CD4-positive, alpha-beta T cell (primary cell): ENCODE results near the gene SNX25. TPM values are rescaled to one million over a fixed set of nuclear protein-coding genes. Genes with fewer than 3 reads are reported as not detected.

Source experiments
- ATAC-seq: fragments of 200-7000 bp; cut with Tn5 transposase; one replicate; pipeline ENCODE4 v1.10.0; 2022; ENCODE audit warnings: mild to moderate bottlenecking; ENCODE audit not compliant: poor library complexity
- CTCF ChIA-PET: fragments of 350-600 bp; sonication (Branson Sonifier 250); formaldehyde crosslinking; loops from one replicate; lab custom pipeline; 2021; ENCODE audit warnings: antibody characterized with exemption, inconsistent platforms; lab: Charles Lee
- POLR2A ChIA-PET: fragments of 350-600 bp; sonication (Branson Sonifier 250); formaldehyde crosslinking; loops from one replicate; lab custom pipeline; 2021; ENCODE audit warnings: antibody characterized with exemption, inconsistent platforms; lab: Charles Lee
- DNase-seq, 14 experiments: peaks; one replicate each; pipeline ENCODE4 v3.0.0-alpha.2; 2013 to 2020; ENCODE audit warnings: mixed read lengths in 2 of 14
- H3K27ac ChIP-seq, 2 donors: one replicate each; pipeline versions ENCODE4 v1.5.1 to v1.7.0; 2013; ENCODE audit warnings: low read length in 2 of 2, low read depth in 1 of 2, mild to moderate bottlenecking in 1 of 2
- H3K27me3 ChIP-seq, 2 experiments: 1 replicate in 1 of 2; 2 replicates in 1 of 2; pipeline versions ENCODE4 v1.6.1 to v1.7.0; 2013; ENCODE audit warnings: low read length in 2 of 2, control low read depth in 1 of 2, mild to moderate bottlenecking in 1 of 2, moderate library complexity in 1 of 2; ENCODE audit not compliant: insufficient read depth in 2 of 2, control insufficient read depth in 1 of 2
- H3K36me3 ChIP-seq: one replicate; pipeline ENCODE4 v1.6.1; 2013; ENCODE audit warnings: low read length, control low read depth; ENCODE audit not compliant: insufficient read depth
- H3K4me1 ChIP-seq: one replicate; pipeline ENCODE4 v1.6.1; 2013; ENCODE audit warnings: low read length, control low read depth; ENCODE audit not compliant: insufficient read depth
- H3K4me3 ChIP-seq: one replicate; pipeline ENCODE4 v1.5.1; 2013; ENCODE audit warnings: mild to moderate bottlenecking, low read length, moderate library complexity
- H3K9me3 ChIP-seq, 2 experiments: 1 replicate in 1 of 2; 2 replicates in 1 of 2; pipeline versions ENCODE4 v1.6.1 to v1.7.0; 2013; ENCODE audit warnings: low read length in 2 of 2, mild to moderate bottlenecking in 2 of 2, control low read depth in 1 of 2, moderate library complexity in 1 of 2; ENCODE audit not compliant: control insufficient read depth in 1 of 2, insufficient read depth in 1 of 2
- H3K27ac Mint-ChIP-seq: one replicate; pipeline ENCODE4 v1.8.0; 2020; ENCODE audit warnings: mixed read lengths
- H3K27me3 Mint-ChIP-seq: one replicate; pipeline ENCODE4 v1.8.0; 2021; ENCODE audit warnings: mixed read lengths
- H3K36me3 Mint-ChIP-seq: one replicate; pipeline ENCODE4 v1.8.0; 2021; ENCODE audit warnings: low read depth, mixed read lengths
- H3K4me1 Mint-ChIP-seq: one replicate; pipeline ENCODE4 v1.8.0; 2021; ENCODE audit warnings: low read depth, mixed read lengths
- H3K4me3 Mint-ChIP-seq: one replicate; pipeline ENCODE4 v1.8.0; 2020; ENCODE audit warnings: mild to moderate bottlenecking, mixed read lengths
- H3K9me3 Mint-ChIP-seq: one replicate; pipeline ENCODE4 v1.8.0; 2020; ENCODE audit warnings: mixed read lengths
- intact Hi-C, 2 experiments: fragments of 100-400 bp; cut with DNase I in 1 of 2; cut with micrococcal nuclease in 1 of 2; formaldehyde crosslinking; loops; one replicate each; pipeline versions ENCODE4 v1.15.1 to v1.9.0; 2023 to 2025; cut with DNase I, micrococcal nuclease
- total RNA-seq, 174 experiments: library from RNA in 2 of 174; stranded (reverse) in 2 of 174; gene quantifications; one replicate each; pipeline ENCODE4 v1.2.3 and lab custom pipeline; 2021 to 2026
- TF ChIP-seq, protein P1 (sequence below): fragments of 200-600 bp; IDR thresholded peaks from one replicate; pipeline ENCODE4 v1.8.0; 2022; ENCODE audit warnings: antibody characterized with exemption, mild to moderate bottlenecking

Gene SNX25
- total RNA-seq, 2 experiments from 2014 or later: 7.9 to 9.1 TPM

DNA sequence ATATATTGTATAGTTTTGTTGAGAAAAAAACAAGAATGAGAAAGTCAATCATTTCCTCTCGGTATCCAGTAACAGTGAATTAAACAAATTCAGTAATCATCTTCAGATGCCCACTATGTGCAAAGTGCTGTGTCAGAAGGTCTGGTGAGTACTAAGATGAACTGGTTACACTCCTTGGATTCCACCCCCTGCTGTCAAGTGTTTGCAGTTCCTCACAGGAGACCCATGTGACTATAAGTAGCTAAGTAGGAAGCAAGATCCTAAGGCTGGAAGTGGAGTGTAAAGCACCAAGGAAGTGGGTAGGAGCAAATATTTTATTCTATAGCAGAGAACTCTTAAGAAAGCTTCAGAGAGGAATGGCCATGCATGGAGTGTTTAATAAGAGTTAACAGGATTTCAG, 73.6 kb downstream of the SNX25 start:
- no peaks in the 10 kb centered on the region for H3K9me3 Mint-ChIP-seq

DNA sequence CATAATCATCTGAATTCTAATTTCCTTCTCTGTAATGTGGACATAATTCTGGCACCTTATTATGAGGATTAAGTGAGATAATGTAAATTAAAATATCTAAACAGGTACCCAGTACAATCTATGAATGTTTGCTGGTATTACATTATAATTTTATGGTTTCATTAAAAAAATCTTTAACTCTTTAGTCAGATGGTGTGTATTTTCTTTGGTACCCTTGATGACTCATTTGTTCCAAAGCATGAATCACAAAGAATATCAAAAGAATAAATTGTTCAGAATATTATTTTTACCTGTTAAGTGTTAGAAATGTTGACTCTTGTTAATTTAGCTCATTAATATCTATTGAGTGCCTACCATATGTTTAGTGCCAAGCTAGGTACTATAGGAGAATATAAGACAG, 74.3 kb downstream of the SNX25 start:
- Mint-ChIP-seq H3K4me1 (no peaks in the 10 kb centered on the region), H3K4me3 (no peak overlapping the region), H3K27me3 (no peaks in the 10 kb centered on the region), H3K36me3 (peaks cover 3% of the 10 kb centered on the region), H3K27ac (no peak overlapping the region), H3K9me3 (no peaks in the 10 kb centered on the region)
- DNase-seq (no peak), ATAC-seq (no peak)
- intact Hi-C loops: no loop called here
- TF ChIP-seq, protein P1, sequence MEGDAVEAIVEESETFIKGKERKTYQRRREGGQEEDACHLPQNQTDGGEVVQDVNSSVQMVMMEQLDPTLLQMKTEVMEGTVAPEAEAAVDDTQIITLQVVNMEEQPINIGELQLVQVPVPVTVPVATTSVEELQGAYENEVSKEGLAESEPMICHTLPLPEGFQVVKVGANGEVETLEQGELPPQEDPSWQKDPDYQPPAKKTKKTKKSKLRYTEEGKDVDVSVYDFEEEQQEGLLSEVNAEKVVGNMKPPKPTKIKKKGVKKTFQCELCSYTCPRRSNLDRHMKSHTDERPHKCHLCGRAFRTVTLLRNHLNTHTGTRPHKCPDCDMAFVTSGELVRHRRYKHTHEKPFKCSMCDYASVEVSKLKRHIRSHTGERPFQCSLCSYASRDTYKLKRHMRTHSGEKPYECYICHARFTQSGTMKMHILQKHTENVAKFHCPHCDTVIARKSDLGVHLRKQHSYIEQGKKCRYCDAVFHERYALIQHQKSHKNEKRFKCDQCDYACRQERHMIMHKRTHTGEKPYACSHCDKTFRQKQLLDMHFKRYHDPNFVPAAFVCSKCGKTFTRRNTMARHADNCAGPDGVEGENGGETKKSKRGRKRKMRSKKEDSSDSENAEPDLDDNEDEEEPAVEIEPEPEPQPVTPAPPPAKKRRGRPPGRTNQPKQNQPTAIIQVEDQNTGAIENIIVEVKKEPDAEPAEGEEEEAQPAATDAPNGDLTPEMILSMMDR: no peak
- Histone ChIP-seq H3K27ac (no peak overlapping the region), H3K4me3 (no peak overlapping the region), H3K9me3 (no peaks in the 10 kb centered on the region), H3K27me3 (no peaks in the 10 kb centered on the region), H3K36me3 (peaks cover 3% of the 10 kb centered on the region), H3K4me1 (no peaks in the 10 kb centered on the region)
- ChIA-PET CTCF (no interaction called here), POLR2A (no interaction called here)

More for the DNA sequence above, 73.6 kb downstream of the SNX25 start:
- intact Hi-C loops: no loop called here
- no peak overlapping the region for H3K27ac Mint-ChIP-seq
- no peak overlapping the region for H3K4me3 Mint-ChIP-seq
- POLR2A ChIA-PET: no interaction called here
- no peaks in the 10 kb centered on the region for H3K36me3 Mint-ChIP-seq
- Histone ChIP-seq H3K27me3 (no peaks in the 10 kb centered on the region), H3K4me3 (no peak overlapping the region), H3K36me3 (no peaks in the 10 kb centered on the region), H3K9me3 (no peaks in the 10 kb centered on the region), H3K4me1 (no peaks in the 10 kb centered on the region), H3K27ac (no peak overlapping the region)
- TF ChIP-seq, protein P1: no peak
- no peaks in the 10 kb centered on the region for H3K27me3 Mint-ChIP-seq
- DNase-seq (peak in 1 of 14 experiments; percentile 5), ATAC-seq (no peak)
- no peaks in the 10 kb centered on the region for H3K4me1 Mint-ChIP-seq
- CTCF ChIA-PET: no interaction called here

DNA sequence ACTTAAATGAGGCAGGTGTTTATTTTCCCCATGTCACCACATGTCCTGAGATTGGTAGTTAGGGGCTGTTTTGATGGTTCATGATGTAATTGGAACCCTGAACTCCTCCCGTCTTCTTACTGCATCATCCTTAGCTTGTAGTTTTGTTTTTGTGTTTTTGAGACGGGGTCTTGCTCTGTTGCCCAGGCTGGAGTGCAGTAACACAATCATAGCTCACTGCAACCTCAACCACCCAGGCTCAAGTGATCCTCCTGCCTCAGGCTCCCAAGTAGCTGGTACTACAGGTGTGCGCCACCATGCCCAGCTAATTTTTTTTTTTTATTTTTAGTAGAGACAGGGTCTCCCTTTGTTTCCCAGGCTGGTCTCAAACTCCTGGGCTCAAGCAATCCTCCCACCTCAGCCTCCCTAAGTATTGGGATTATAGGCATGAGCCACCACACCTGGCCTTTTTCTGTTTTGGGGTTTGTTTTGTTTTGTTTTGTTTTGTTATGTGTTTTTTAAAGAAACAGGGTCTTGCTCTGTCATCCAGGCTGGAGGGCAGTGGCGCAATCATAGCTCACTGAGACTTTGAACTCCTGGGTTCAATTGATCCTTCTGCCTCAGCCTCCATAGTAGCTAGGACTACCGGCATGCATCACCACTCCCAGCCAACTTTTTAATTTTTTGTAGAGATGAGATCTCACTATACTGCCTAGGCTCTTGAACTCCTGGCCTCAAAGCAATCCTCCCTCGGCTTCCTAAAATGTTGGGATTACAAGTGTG, 76.4 kb downstream of the SNX25 start:
- no peaks in the 10 kb centered on the region for H3K27me3 ChIP-seq
- H3K9me3 ChIP-seq: no peaks in the 10 kb centered on the region
- TF ChIP-seq, protein P1: no peak
- H3K4me3 ChIP-seq: no peak overlapping the region
- no peak overlapping the region for H3K27ac ChIP-seq
- Mint-ChIP-seq H3K27me3 (no peaks in the 10 kb centered on the region), H3K36me3 (peaks cover 24% of the 10 kb centered on the region), H3K4me1 (no peaks in the 10 kb centered on the region), H3K4me3 (no peak overlapping the region), H3K27ac (no peak overlapping the region), H3K9me3 (no peaks in the 10 kb centered on the region)
- POLR2A ChIA-PET: interaction anchor here (1.1 kb wide), 1 partner anchor 19 kb away, joined by 3 read pairs; no protein-coding TSS in a partner anchor
- no peak for DNase-seq
- no peaks in the 10 kb centered on the region for H3K4me1 ChIP-seq
- CTCF ChIA-PET: no interaction called here
- intact Hi-C loops: no loop called here
- peaks cover 15% of the 10 kb centered on the region for H3K36me3 ChIP-seq
- ATAC-seq: no peak
